Endothelial cell (in vitro differentiated cells): ENCODE measurements around the gene CACNA2D3. TPM values are rescaled to one million over a fixed set of nuclear protein-coding genes. Genes with fewer than 3 reads are reported as not detected.

Source experiments
- DNase-seq: peaks from one replicate; pipeline ENCODE4 v3.0.0; 2021; ENCODE audit warnings: low spot score
- H3K27ac Mint-ChIP-seq: one replicate; pipeline ENCODE4 v1.8.0; 2021; ENCODE audit warnings: mixed read lengths, inconsistent platforms; ENCODE audit not compliant: unreplicated experiment
- H3K27me3 Mint-ChIP-seq: one replicate; pipeline ENCODE4 v1.8.0; 2021; ENCODE audit warnings: mild to moderate bottlenecking, moderate library complexity, mixed read lengths, inconsistent platforms; ENCODE audit not compliant: unreplicated experiment
- H3K36me3 Mint-ChIP-seq: one replicate; pipeline ENCODE4 v1.8.0; 2021; ENCODE audit warnings: mild to moderate bottlenecking, low read depth, mixed read lengths, inconsistent platforms; ENCODE audit not compliant: unreplicated experiment
- H3K4me1 Mint-ChIP-seq: one replicate; pipeline ENCODE4 v1.8.0; 2021; ENCODE audit warnings: mild to moderate bottlenecking, mixed read lengths, inconsistent platforms; ENCODE audit not compliant: unreplicated experiment
- H3K4me3 Mint-ChIP-seq: one replicate; pipeline ENCODE4 v1.8.0; 2021; ENCODE audit warnings: mild to moderate bottlenecking, mixed read lengths, inconsistent platforms; ENCODE audit not compliant: unreplicated experiment
- H3K9me3 Mint-ChIP-seq: one replicate; pipeline ENCODE4 v1.8.0; 2021; ENCODE audit warnings: mixed read lengths, inconsistent platforms; ENCODE audit not compliant: unreplicated experiment
- CTCF ChIP-seq: fragments of 200-600 bp; sonication (generic); IDR thresholded peaks from one replicate; pipeline ENCODE4 v1.5.0; 2021; ENCODE audit warnings: antibody characterized with exemption; ENCODE audit not compliant: unreplicated experiment
- total RNA-seq: library from RNA; stranded (reverse); fragmentation: NEBNext Ultra II Directional; extraction: Animal tissue kit (Norgen Biotek cat#: 25700); gene quantifications from one replicate; pipeline ENCODE4 v1.2.1, GENCODE V29; 2021; ENCODE audit not compliant: unreplicated experiment

CACNA2D3 gene
- total RNA-seq, 1 donor from 2014 or later = 0.46 TPM

- no peak for TF ChIP-seq CTCF
- Mint-ChIP-seq H3K36me3 (no peaks in the 10 kb centered on the region), H3K9me3 (no peaks in the 10 kb centered on the region), H3K4me1 (peaks cover 10% of the 10 kb centered on the region), H3K4me3 (no peak overlapping the region), H3K27ac (no peak overlapping the region), H3K27me3 (peaks cover 1% of the 10 kb centered on the region)
- DNase-seq = no peak
Observed at GRCh38 chr3:55066551-55067047, 944.2 kb downstream of the CACNA2D3 start.

- Mint-ChIP-seq H3K27me3 (no peaks in the 10 kb centered on the region), H3K27ac (no peak overlapping the region), H3K36me3 (no peaks in the 10 kb centered on the region), H3K9me3 (no peaks in the 10 kb centered on the region), H3K4me1 (peaks cover 14% of the 10 kb centered on the region), H3K4me3 (no peak overlapping the region)
- TF ChIP-seq CTCF = no peak
- no peak for DNase-seq
Observed at GRCh38 chr3:55069950-55070349, 947.6 kb downstream of the CACNA2D3 start.

GRCh38 chr3:55074796-55075195 is 952.4 kb downstream of the CACNA2D3 start:
- Mint-ChIP-seq H3K4me1 (peaks cover 6% of the 10 kb centered on the region), H3K27me3 (no peaks in the 10 kb centered on the region), H3K27ac (no peak overlapping the region), H3K4me3 (no peak overlapping the region), H3K36me3 (no peaks in the 10 kb centered on the region), H3K9me3 (no peaks in the 10 kb centered on the region)
- no peak for TF ChIP-seq CTCF
- DNase-seq = no peak

GRCh38 chr3:55075846-55076245 is 953.5 kb downstream of the CACNA2D3 start:
- no peaks in the 10 kb centered on the region for H3K9me3 Mint-ChIP-seq
- no peak overlapping the region for H3K27ac Mint-ChIP-seq
- H3K27me3 Mint-ChIP-seq = no peaks in the 10 kb centered on the region
- no peaks in the 10 kb centered on the region for H3K36me3 Mint-ChIP-seq
- TF ChIP-seq CTCF = no peak
- no peak for DNase-seq
- H3K4me3 Mint-ChIP-seq = no peak overlapping the region
- peaks cover 6% of the 10 kb centered on the region for H3K4me1 Mint-ChIP-seq

GRCh38 chr3:55077726-55078125 is 955.4 kb downstream of the CACNA2D3 start:
- no peaks in the 10 kb centered on the region for H3K36me3 Mint-ChIP-seq
- H3K27me3 Mint-ChIP-seq = no peaks in the 10 kb centered on the region
- TF ChIP-seq CTCF = no peak
- no peaks in the 10 kb centered on the region for H3K9me3 Mint-ChIP-seq
- no peak for DNase-seq
- H3K27ac Mint-ChIP-seq = no peak overlapping the region
- H3K4me1 Mint-ChIP-seq = peaks cover 6% of the 10 kb centered on the region
- H3K4me3 Mint-ChIP-seq = no peak overlapping the region
